Small intestine (tissue), 7 donors: ENCODE measurements around the gene PDGFD. TPM values are rescaled to one million over a fixed set of nuclear protein-coding genes. Genes with fewer than 3 reads are reported as not detected.
A peak's percentile ranks its signal among the peaks of the same experiment; 100 is the strongest.

ENCODE experiments used
- DNase-seq, 2 donors: peaks; one replicate each; pipeline versions ENCODE4 v3.0.0 to v3.0.0-alpha.2; 2013
- FAIRE-seq: peaks from 2 replicates; lab custom pipeline; 2012; peaks lifted over from hg19 to GRCh38; lab: Jason Lieb, UNC
- H3K27ac ChIP-seq, 3 donors: one replicate each; pipeline ENCODE4 v1.5.1; 2013; ENCODE audit warnings: low read length in 2 of 3, mild to moderate bottlenecking in 2 of 3, control low read depth in 1 of 3, inconsistent platforms in 1 of 3, low read depth in 1 of 3, moderate library complexity in 1 of 3
- H3K27me3 ChIP-seq, 3 donors: one replicate each; pipeline ENCODE4 v1.6.1; 2013; ENCODE audit warnings: low read length in 3 of 3, inconsistent platforms in 1 of 3; ENCODE audit not compliant: control insufficient read depth in 3 of 3, insufficient read depth in 3 of 3
- H3K36me3 ChIP-seq, 3 donors: one replicate each; pipeline ENCODE4 v1.6.1; 2013; ENCODE audit warnings: low read length in 3 of 3, inconsistent platforms in 1 of 3, low read depth in 1 of 3, mild to moderate bottlenecking in 1 of 3, moderate library complexity in 1 of 3; ENCODE audit not compliant: control insufficient read depth in 3 of 3, insufficient read depth in 2 of 3
- H3K4me1 ChIP-seq, 3 donors: one replicate each; pipeline ENCODE4 v1.6.1; 2013; ENCODE audit warnings: low read length in 2 of 3, inconsistent platforms in 1 of 3, low read depth in 1 of 3, mild to moderate bottlenecking in 1 of 3, moderate library complexity in 1 of 3; ENCODE audit not compliant: control insufficient read depth in 3 of 3, insufficient read depth in 2 of 3
- H3K4me3 ChIP-seq, 3 donors: one replicate each; pipeline ENCODE4 v1.5.1; 2013; ENCODE audit warnings: low read length in 3 of 3, control low read depth in 1 of 3, inconsistent platforms in 1 of 3, low read depth in 1 of 3, mild to moderate bottlenecking in 1 of 3, moderate library complexity in 1 of 3
- H3K9me3 ChIP-seq, 2 donors: one replicate each; pipeline ENCODE4 v1.6.1; 2013; ENCODE audit warnings: low read depth in 1 of 2, low read length in 1 of 2; ENCODE audit not compliant: control insufficient read depth in 2 of 2, insufficient read depth in 1 of 2
- WGBS, 3 donors: extraction: QIAGEN DNeasy Blood & Tissue Kit; methylation state at CpG; one replicate each; pipeline ENCODE4 v1.1.7; 2013; 5-methylcytosine and 5-hydroxymethylcytosine counted together
- polyA plus RNA-seq, 4 donors: library from polyadenylated mRNA; stranded (reverse) in 3 of 4; unstranded in 1 of 4; fragments of 200-250 nt in 3 of 4; fragments of 120-200 nt in 1 of 4; gene quantifications; one replicate each; pipeline versions ENCODE4 v1.2.1 to v1.2.3, GENCODE V29; 2013
- donor health status: healthy with polysubstance abuse.
- donor health status: control.
- donor health status: control.
- donor health status: Bipolar disorder and iron deficiency.
- donor health status: healthy.

The PDGFD gene
- polyA plus RNA-seq, 4 donors = 0.81 to 20.0 (median 3.5) TPM; not detected in 1

DNA sequence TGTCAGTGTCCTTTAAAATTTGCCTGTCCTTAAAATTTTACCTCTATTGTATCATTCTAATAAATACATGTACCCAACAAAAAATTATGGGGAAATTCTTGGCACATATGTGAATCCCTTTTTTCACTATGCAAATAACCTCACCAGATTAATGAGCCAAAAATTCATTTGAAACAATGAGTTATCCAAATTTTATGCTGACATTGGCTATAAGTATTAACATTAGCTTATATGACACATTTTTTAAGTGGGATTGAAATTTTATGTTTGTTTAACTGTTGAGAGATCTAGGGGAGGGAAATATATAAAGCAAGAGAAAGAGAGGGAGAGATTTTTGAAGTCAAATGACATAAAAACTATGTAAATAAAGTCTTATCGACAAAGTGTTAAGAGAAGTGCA, 11.8 kb upstream of the PDGFD start:
- H3K4me1 ChIP-seq = no peaks in the 10 kb centered on the region
- no peak for FAIRE-seq
- DNase-seq = no peak
- H3K9me3 ChIP-seq = no peaks in the 10 kb centered on the region
- H3K4me3 ChIP-seq = no peak overlapping the region
- H3K36me3 ChIP-seq = no peaks in the 10 kb centered on the region
- no peaks in the 10 kb centered on the region for H3K27me3 ChIP-seq
- H3K27ac ChIP-seq = no peak overlapping the region
- 15 to 72% (median 37%) methylated on average over 1 of the region's 1 CpG for WGBS, 3 donors

DNA sequence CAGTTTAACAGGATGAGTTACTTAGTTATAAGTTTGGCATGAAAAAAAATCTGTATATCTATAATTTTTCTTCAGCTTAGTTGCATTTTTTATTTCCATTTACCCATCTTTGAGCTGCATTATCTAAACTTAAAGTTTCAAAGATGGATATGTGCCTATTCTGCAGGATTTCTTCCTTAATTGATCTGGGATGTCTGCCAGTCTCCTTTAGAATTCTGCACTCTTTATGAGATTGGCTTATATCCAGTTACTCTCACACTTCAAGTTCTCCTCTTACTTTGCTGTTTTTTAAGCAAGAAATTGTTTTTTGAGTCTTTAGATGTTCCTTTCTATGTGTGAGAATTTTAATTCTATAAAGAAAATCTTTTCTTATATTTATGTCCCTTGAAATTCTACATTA, 5.1 kb upstream of the PDGFD start:
- no peak for FAIRE-seq

GRCh38 chr11:104165014-104165413, 1.1 kb upstream of the PDGFD start:
- H3K4me3 ChIP-seq = no peak overlapping the region
- WGBS, 3 donors = 71 to 87% (median 80%) methylated on average over 7 of the region's 7 CpGs
- H3K4me1 ChIP-seq = peaks cover 0 to 4% (median 3%) of the 10 kb centered on the region in 3 donors
- DNase-seq (no peak), FAIRE-seq (no peak)
- no peaks in the 10 kb centered on the region for H3K36me3 ChIP-seq
- H3K9me3 ChIP-seq = no peaks in the 10 kb centered on the region
- H3K27me3 ChIP-seq = peaks cover 0 to 2% (median 0%) of the 10 kb centered on the region in 3 donors
- H3K27ac ChIP-seq = no peak overlapping the region

More for the DNA sequence above, 5.1 kb upstream of the PDGFD start:
- H3K27ac ChIP-seq = no peak overlapping the region
- no peaks in the 10 kb centered on the region for H3K36me3 ChIP-seq
- no peaks in the 10 kb centered on the region for H3K4me1 ChIP-seq
- H3K9me3 ChIP-seq = no peaks in the 10 kb centered on the region
- peaks cover 0 to 2% (median 0%) of the 10 kb centered on the region in 3 donors for H3K27me3 ChIP-seq
- no peak overlapping the region for H3K4me3 ChIP-seq
- DNase-seq = no peak

DNA sequence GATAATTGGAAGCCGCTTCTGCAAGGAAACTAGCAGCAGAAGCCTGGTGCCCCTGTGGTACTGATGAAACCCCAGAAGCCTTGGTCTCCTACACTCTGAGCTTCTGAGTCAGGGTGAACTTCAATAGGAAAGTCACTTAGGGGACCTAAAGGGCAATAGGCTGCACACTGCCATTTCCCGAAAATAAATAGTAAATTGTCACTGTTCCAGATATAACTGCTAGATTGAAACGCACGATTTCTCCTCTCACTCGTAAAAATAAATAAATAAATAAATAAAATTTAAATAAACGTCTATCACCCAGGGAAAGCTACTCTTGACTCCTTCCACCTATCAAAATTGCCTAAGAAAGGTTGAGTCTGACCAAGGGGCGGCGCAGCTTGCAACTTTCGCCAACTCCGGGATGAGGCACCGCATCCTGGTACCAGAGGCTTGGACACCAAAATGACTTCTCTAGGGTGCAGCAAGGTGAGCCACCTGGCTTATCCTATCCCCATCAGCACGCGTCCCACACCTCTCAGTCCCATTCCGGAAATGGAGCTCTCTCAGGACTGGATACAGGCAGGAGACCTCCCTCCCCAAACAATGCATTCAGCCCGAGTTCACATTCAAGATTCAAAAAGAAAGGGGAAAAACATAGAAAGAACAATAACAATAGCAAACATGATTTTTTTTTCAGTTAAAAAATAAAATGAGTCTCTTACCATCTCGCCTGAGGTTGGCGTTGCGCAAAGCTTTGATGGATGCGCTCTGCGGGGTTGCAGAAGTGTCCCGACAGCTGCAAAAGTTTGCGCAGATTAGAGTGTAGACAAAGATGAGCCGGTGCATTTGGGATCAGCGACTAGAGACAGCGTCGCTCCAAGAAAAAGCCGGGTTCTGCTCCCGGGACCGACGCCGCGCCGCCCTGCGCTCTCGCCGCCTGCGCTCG, 583 bp downstream of the PDGFD start:
- Histone ChIP-seq H3K27me3 (peaks cover 0 to 2% (median 0%) of the 10 kb centered on the region in 3 donors), H3K9me3 (no peaks in the 10 kb centered on the region), H3K4me1 (peaks cover 0 to 4% (median 3%) of the 10 kb centered on the region in 3 donors), H3K27ac (no peak overlapping the region), H3K36me3 (no peaks in the 10 kb centered on the region), H3K4me3 (peak overlapping the region in 2 of 3 donors; percentile 38 to 60)
- WGBS, 3 donors = 5 to 9% (median 9%) methylated on average over 38 of the region's 38 CpGs
- FAIRE-seq (no peak), DNase-seq (peak in 1 of 2 donors; percentile 37)

DNA sequence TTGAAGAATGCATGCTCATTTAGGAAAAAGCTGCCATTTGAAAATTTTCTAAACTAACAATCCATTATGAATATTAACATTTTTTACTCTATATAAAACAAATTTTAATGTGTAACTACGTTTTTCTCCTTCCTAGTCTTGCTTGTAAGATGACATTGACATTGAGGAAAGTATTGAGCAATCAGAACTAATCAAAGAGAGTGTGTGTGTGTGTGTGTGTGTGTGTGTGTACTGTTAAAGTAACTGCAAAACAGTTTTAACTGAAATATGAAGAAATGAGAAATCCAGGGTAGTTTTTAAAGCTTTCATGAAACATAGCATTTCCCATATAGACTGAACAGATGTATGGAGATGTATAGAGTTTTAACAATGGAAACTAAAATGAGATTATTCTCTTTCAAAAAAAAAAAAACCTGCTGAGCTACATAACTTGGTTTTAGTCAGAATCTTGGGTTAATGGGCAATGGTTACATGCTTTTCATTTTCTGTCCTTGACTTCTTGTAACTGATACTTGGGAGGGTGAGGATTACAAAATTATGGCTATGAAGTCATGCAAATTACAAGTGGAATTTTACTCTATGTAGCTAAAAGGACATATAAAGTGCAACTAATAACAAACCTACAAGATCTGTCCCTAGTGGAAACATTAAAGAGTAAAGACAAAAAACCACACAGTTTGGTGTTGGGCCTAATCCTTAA, 2.0 kb downstream of the PDGFD start:
- peaks cover 0 to 4% (median 3%) of the 10 kb centered on the region in 3 donors for H3K4me1 ChIP-seq
- DNase-seq (no peak), FAIRE-seq (no peak)
- no peak overlapping the region for H3K4me3 ChIP-seq
- no peak overlapping the region for H3K27ac ChIP-seq
- H3K27me3 ChIP-seq = peaks cover 0 to 2% (median 0%) of the 10 kb centered on the region in 3 donors
- 14 to 57% (median 20%) methylated on average over 1 of the region's 1 CpG for whole genome bisulfite sequencing, 3 donors
- H3K36me3 ChIP-seq = no peaks in the 10 kb centered on the region
- H3K9me3 ChIP-seq = no peaks in the 10 kb centered on the region

DNA sequence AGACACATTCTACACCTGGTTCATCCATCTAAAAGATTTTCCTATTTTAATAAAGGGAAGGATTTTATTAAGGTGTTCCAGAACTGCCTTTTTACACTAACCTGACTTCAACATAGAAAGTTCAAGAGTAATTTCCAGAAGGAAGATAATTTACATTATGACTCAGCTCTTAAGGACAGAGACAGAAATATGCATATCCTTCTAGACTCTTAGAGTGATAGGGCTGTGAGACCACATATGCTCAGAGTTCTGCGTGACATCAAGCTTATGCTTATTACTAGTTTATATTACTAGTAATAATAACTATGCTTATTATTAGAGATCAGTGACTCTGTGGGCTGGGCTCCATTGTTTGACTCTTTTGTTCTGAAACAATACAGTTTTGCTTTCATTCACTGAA, 4.6 kb downstream of the PDGFD start:
- Histone ChIP-seq H3K27ac (no peak overlapping the region), H3K27me3 (peaks cover 0 to 2% (median 0%) of the 10 kb centered on the region in 3 donors), H3K9me3 (no peaks in the 10 kb centered on the region), H3K4me1 (peaks cover 0 to 4% (median 3%) of the 10 kb centered on the region in 3 donors), H3K36me3 (no peaks in the 10 kb centered on the region), H3K4me3 (no peak overlapping the region)
- DNase-seq (no peak), FAIRE-seq (no peak)
- WGBS, 3 donors = 79 to 97% (median 93%) methylated on average over 1 of the region's 1 CpG

GRCh38 chr11:104155375-104155774, 8.6 kb downstream of the PDGFD start:
- no peak for FAIRE-seq
- Histone ChIP-seq H3K4me3 (no peak overlapping the region), H3K36me3 (no peaks in the 10 kb centered on the region), H3K9me3 (peaks cover 0 to 3% of the 10 kb centered on the region in 2 donors), H3K27ac (no peak overlapping the region), H3K27me3 (no peaks in the 10 kb centered on the region), H3K4me1 (no peaks in the 10 kb centered on the region)
- 39 to 58% (median 48%) methylated on average over 1 of the region's 1 CpG for whole genome bisulfite sequencing, 3 donors
- no peak for DNase-seq

GRCh38 chr11:104154296-104154695, 9.7 kb downstream of the PDGFD start:
- DNase-seq (no peak), FAIRE-seq (no peak)
- no peak overlapping the region for H3K27ac ChIP-seq
- no peaks in the 10 kb centered on the region for H3K4me1 ChIP-seq
- no peaks in the 10 kb centered on the region for H3K36me3 ChIP-seq
- no peak overlapping the region for H3K4me3 ChIP-seq
- 74 to 82% (median 78%) methylated on average over 7 of the region's 7 CpGs for WGBS, 3 donors
- H3K27me3 ChIP-seq = no peaks in the 10 kb centered on the region
- H3K9me3 ChIP-seq = peaks cover 0 to 3% of the 10 kb centered on the region in 2 donors
